K562 (cell line): ENCODE results near the gene SMIM13. TPM values are rescaled to one million over a fixed set of nuclear protein-coding genes. Genes with fewer than 3 reads are reported as not detected.

ENCODE experiments used
- CBX1 ChIP-seq: sonication (generic); IDR thresholded peaks from 2 replicates; pipeline ENCODE4 v1.6.1; 2016; ENCODE audit warnings: antibody characterized with exemption, low read depth, mild to moderate bottlenecking
- DMBX1 ChIP-seq: fragments of 250-450 bp; sonication (Bioruptor Pico); IDR thresholded peaks from 2 replicates; pipeline ENCODE4 v1.8.0; 2022; ENCODE audit warnings: inconsistent platforms, mild to moderate bottlenecking, moderate library complexity, borderline replicate concordance
- EP400 ChIP-seq: fragments of 450-650 bp; IDR thresholded peaks from 2 replicates; pipeline ENCODE4 v1.6.1; 2017; ENCODE audit warnings: antibody characterized with exemption, mild to moderate bottlenecking, moderate library complexity
- ESRRA ChIP-seq: fragments of 450-650 bp; IDR thresholded peaks from 2 replicates; pipeline ENCODE4 v1.6.1; 2014; ENCODE audit warnings: low read depth, mild to moderate bottlenecking, moderate library complexity, borderline replicate concordance
- FOXA1 ChIP-seq: fragments of 450-650 bp; IDR thresholded peaks from 2 replicates; pipeline ENCODE4 v1.6.1; 2016; ENCODE audit warnings: mild to moderate bottlenecking, borderline replicate concordance
- GATAD2A ChIP-seq: fragments of 450-650 bp; IDR thresholded peaks from 2 replicates; pipeline ENCODE4 v1.6.1; 2017
- IFI16 ChIP-seq: fragments of 250-450 bp; sonication (Bioruptor Pico); IDR thresholded peaks from 2 replicates; pipeline ENCODE4 v2.1.2; 2022; ENCODE audit warnings: mild to moderate bottlenecking, inconsistent platforms
- NCOA6 ChIP-seq: fragments of 450-650 bp; IDR thresholded peaks from 2 replicates; pipeline ENCODE4 v1.6.1; 2017; ENCODE audit warnings: mild to moderate bottlenecking
- PCBP2 ChIP-seq: fragments of 200-400 bp; formaldehyde crosslinking; IDR thresholded peaks from 2 replicates; pipeline ENCODE4 v1.6.1; 2018; ENCODE audit warnings: low read length, low read depth, mild to moderate bottlenecking, moderate library complexity; ENCODE audit not compliant: poor library complexity, severe bottlenecking
- PKNOX1 ChIP-seq: fragments of 450-650 bp; IDR thresholded peaks from 2 replicates; pipeline ENCODE4 v1.6.1; 2016
- PRPF4 ChIP-seq: fragments of 200-400 bp; formaldehyde crosslinking; IDR thresholded peaks from one replicate; pipeline ENCODE4 v1.6.1; 2017; ENCODE audit warnings: low read length, low read depth, mild to moderate bottlenecking; ENCODE audit not compliant: insufficient read depth, poor library complexity, severe bottlenecking
- REST ChIP-seq, 2 experiments: fragments of 450-650 bp; formaldehyde crosslinking in 1 of 2; IDR thresholded peaks; 2 replicates each; pipeline versions ENCODE4 v1.4.0 to v1.6.1; 2014 to 2020; ENCODE audit warnings: mild to moderate bottlenecking in 2 of 2, borderline replicate concordance in 1 of 2, low read depth in 1 of 2
- TAL1 ChIP-seq: fragments of 450-650 bp; IDR thresholded peaks from 2 replicates; pipeline ENCODE4 v1.6.1; 2016; ENCODE audit warnings: mild to moderate bottlenecking
- TCF3 ChIP-seq: sonication (generic); formaldehyde crosslinking; IDR thresholded peaks from 2 replicates; pipeline ENCODE4 v1.4.0; 2020; ENCODE audit warnings: mild to moderate bottlenecking, missing genetic modification reagents
- TEAD4 ChIP-seq, 2 experiments: sonication (generic) in 1 of 2; formaldehyde crosslinking in 1 of 2; IDR thresholded peaks; 2 replicates each; pipeline versions ENCODE4 v1.6.1 to v1.8.0; 2012 to 2022; ENCODE audit warnings: borderline replicate concordance in 1 of 2, inconsistent platforms in 1 of 2, low read length in 1 of 2, mild to moderate bottlenecking in 1 of 2, missing genetic modification reagents in 1 of 2
- ZBTB5 ChIP-seq: fragments of 450-650 bp; IDR thresholded peaks from 2 replicates; pipeline ENCODE4 v1.6.1; 2017; ENCODE audit warnings: antibody characterized with exemption
- ZNF354B ChIP-seq: fragments of 250-450 bp; sonication (Bioruptor Pico); IDR thresholded peaks from 2 replicates; pipeline ENCODE4 v1.4.0; 2020
- ZNF764 ChIP-seq: fragments of 250-450 bp; sonication (Bioruptor Pico); IDR thresholded peaks from 2 replicates; pipeline ENCODE4 v1.4.0; 2020; ENCODE audit warnings: low read depth, mild to moderate bottlenecking, moderate library complexity
- ZNF830 ChIP-seq: fragments of 250-450 bp; sonication (Bioruptor Pico); IDR thresholded peaks from 2 replicates; pipeline ENCODE4 v1.5.0; 2021; ENCODE audit warnings: mild to moderate bottlenecking
- polyA plus RNA-seq, 8 experiments: library from polyadenylated mRNA; depleted of rRNA in 4 of 8; stranded (reverse) in 5 of 8; unstranded in 3 of 8; fragments of >200 nt; fragmentation: Nextera tagmentation in 2 of 8; fragmentation: Illumina TruSeq in 1 of 8; extraction: Ambion mirVana in 2 of 8; extraction: Trizol in 1 of 8; gene quantifications; 2 replicates each; pipeline versions ENCODE4 v1.2.1 to v1.2.3, GENCODE V29; 2011 to 2014; ENCODE audit warnings: inconsistent platforms in 1 of 8, missing spikeins in 1 of 8
- total RNA-seq, 7 experiments: library from RNA; depleted of rRNA in 6 of 7; stranded (reverse); fragments of >200 nt in 6 of 7; fragmentation: Illumina TruSeq in 2 of 7; extraction: Trizol in 2 of 7; gene quantifications; 2 replicates each; pipeline versions ENCODE4 v1.2.1 to v1.2.3, GENCODE V29; 2011 to 2021; ENCODE audit warnings: low replicate concordance in 1 of 7

Gene SMIM13
- total and polyA plus RNA-seq, 9 of the 15 experiments (the other 6 are each of a cell fraction or from before 2014, with no cell fraction given): 5.5 to 24.8 (median 11.7) TPM

- no peak for TF ChIP-seq ZNF764 (CRISPR knock-in tag)
- TF ChIP-seq NCOA6: no peak
- TF ChIP-seq DMBX1 (CRISPR knock-in tag): no peak
- no peak for TF ChIP-seq ZNF830
- TF ChIP-seq PCBP2: no peak
- TF ChIP-seq TEAD4 (IDR thresholded peaks at IDR 0.05; ENCODE audit: low read length): peak; percentile 35; the same call in 1 of the 2 replicates
- no peak for TF ChIP-seq TEAD4 (CRISPR knock-in tag; IDR thresholded peaks at IDR 0.05; ENCODE audit: borderline replicate concordance)
- no peak for TF ChIP-seq GATAD2A
- no peak for TF ChIP-seq PRPF4
- no peak for TF ChIP-seq ZNF354B (CRISPR knock-in tag)
- no peak for TF ChIP-seq REST (IDR thresholded peaks at IDR 0.05; ENCODE audit: borderline replicate concordance)
- no peak for TF ChIP-seq REST (CRISPR knock-in tag; IDR thresholded peaks at IDR 0.05; ENCODE audit: low read depth)
- peak; percentile 29; the same call in 1 of the 2 replicates for TF ChIP-seq CBX1
- TF ChIP-seq EP400: no peak
- 0 out of 2 replicates have a peak, but pooled peaks have one; percentile 11 for TF ChIP-seq PKNOX1
- TF ChIP-seq TAL1: peak; percentile 28; the same call in 1 of the 2 replicates
- no peak for TF ChIP-seq ESRRA
- TF ChIP-seq IFI16: no peak
- TF ChIP-seq FOXA1: no peak
- TF ChIP-seq TCF3 (CRISPR knock-in tag): peak; percentile 34; the same call in 1 of the 2 replicates
- no peak for TF ChIP-seq ZBTB5
Observed at GRCh38 chr6:11097476-11097875, 3.8 kb downstream of the SMIM13 start (continued).
